Karpas-422 (cell line): ENCODE data around the gene MATN3. TPM values are rescaled to one million over a fixed set of nuclear protein-coding genes. Genes with fewer than 3 reads are reported as not detected.

Experiments used
- DNase-seq: peaks from one replicate; pipeline ENCODE4 v3.0.0-alpha.2; 2015
- H2AFZ ChIP-seq: fragments of 200-600 bp; sonication (generic); 2 replicates; pipeline ENCODE4 v1.6.1; 2014; ENCODE audit warnings: antibody characterized with exemption, low read length, mixed read lengths
- H3K27ac ChIP-seq: fragments of 200-600 bp; sonication (generic); 2 replicates; pipeline ENCODE4 v1.5.1; 2014; ENCODE audit warnings: mild to moderate bottlenecking, low read length, moderate library complexity
- H3K27me3 ChIP-seq: fragments of 200-600 bp; sonication (generic); 2 replicates; pipeline ENCODE4 v1.6.1; 2014; ENCODE audit warnings: low read length, mixed read lengths
- H3K36me3 ChIP-seq: fragments of 200-600 bp; sonication (generic); 2 replicates; pipeline ENCODE4 v1.6.1; 2014; ENCODE audit warnings: low read length, mixed read lengths; ENCODE audit not compliant: insufficient read depth
- H3K4me1 ChIP-seq: fragments of 200-600 bp; sonication (generic); 2 replicates; pipeline ENCODE4 v1.6.1; 2014; ENCODE audit warnings: mild to moderate bottlenecking, low read length, mixed read lengths
- H3K4me2 ChIP-seq: fragments of 200-600 bp; sonication (generic); 2 replicates; pipeline ENCODE4 v1.6.1; 2014; ENCODE audit warnings: low read length, low read depth, mild to moderate bottlenecking; ENCODE audit not compliant: poor library complexity, severe bottlenecking
- H3K4me3 ChIP-seq: fragments of 200-600 bp; sonication (generic); 2 replicates; pipeline ENCODE4 v1.5.1; 2014; ENCODE audit warnings: mild to moderate bottlenecking, antibody characterized with exemption, low read length, mixed read lengths
- H3K79me2 ChIP-seq: fragments of 200-600 bp; sonication (generic); 2 replicates; pipeline ENCODE4 v1.6.1; 2014; ENCODE audit warnings: mild to moderate bottlenecking, low read length, mixed read lengths
- H3K9ac ChIP-seq: fragments of 200-600 bp; sonication (generic); 2 replicates; pipeline ENCODE4 v1.6.0; 2014; ENCODE audit warnings: low read length
- H3K9me2 ChIP-seq: fragments of 200-600 bp; sonication (generic), shearing (Covaris generic); replicated peaks from 2 replicates; pipeline ENCODE4 v1.6.0; 2014; ENCODE audit warnings: mild to moderate bottlenecking, low read length, moderate library complexity; ENCODE audit not compliant: insufficient read depth
- H3K9me3 ChIP-seq: fragments of 300-700, 200-600 bp; sonication (generic); 2 replicates; pipeline ENCODE4 v1.6.1; 2014; ENCODE audit warnings: low read length, mixed read lengths
- H4K20me1 ChIP-seq: fragments of 200-600 bp; sonication (generic); 2 replicates; pipeline ENCODE4 v1.6.1; 2014; ENCODE audit warnings: mild to moderate bottlenecking, antibody characterized with exemption, low read length, low read depth; ENCODE audit not compliant: insufficient read depth
- total RNA-seq: library from RNA; depleted of rRNA; stranded (reverse); fragments of >200 nt; shearing (Covaris generic); gene quantifications from 2 replicates; pipeline ENCODE4 v1.2.3, GENCODE V29; 2014; ENCODE audit warnings: low replicate concordance; rRNA removed

Gene MATN3
- total RNA-seq, 1 experiment from 2014 or later: not detected

- Histone ChIP-seq H2AFZ (no peak overlapping the region), H4K20me1 (no peaks in the 10 kb centered on the region)
Measured at GRCh38 chr2:19947184-19947940, 65.1 kb downstream of the MATN3 start.

GRCh38 chr2:19944205-19944845 lies 68.1 kb downstream of the MATN3 start:
- Histone ChIP-seq H3K79me2 (no peaks in the 10 kb centered on the region), H3K4me3 (no peak overlapping the region), H3K27ac (no peak overlapping the region), H3K4me1 (no peaks in the 10 kb centered on the region), H3K9me3 (no peaks in the 10 kb centered on the region), H3K4me2 (no peak overlapping the region), H3K9ac (no peak overlapping the region), H2AFZ (no peak overlapping the region), H3K27me3 (no peaks in the 10 kb centered on the region), H3K36me3 (peaks cover 17% of the 10 kb centered on the region; the same call in 1 of the 2 replicates), H3K9me2 (peaks cover 3% of the 10 kb centered on the region), H4K20me1 (no peaks in the 10 kb centered on the region)
- DNase-seq: no peak

More at GRCh38 chr2:19947184-19947940, 65.1 kb downstream of the MATN3 start:
- Histone ChIP-seq H3K4me3 (no peak overlapping the region), H3K9me2 (no peaks in the 10 kb centered on the region), H3K4me2 (no peak overlapping the region), H3K4me1 (no peaks in the 10 kb centered on the region), H3K9me3 (no peaks in the 10 kb centered on the region), H3K27me3 (no peaks in the 10 kb centered on the region), H3K9ac (no peak overlapping the region), H3K36me3 (peaks cover 7% of the 10 kb centered on the region), H3K27ac (no peak overlapping the region), H3K79me2 (no peaks in the 10 kb centered on the region)
- DNase-seq: no peak

GRCh38 chr2:19943189-19943588 lies 69.3 kb downstream of the MATN3 start:
- Histone ChIP-seq H4K20me1 (no peaks in the 10 kb centered on the region), H3K9me2 (peaks cover 3% of the 10 kb centered on the region), H3K9me3 (no peaks in the 10 kb centered on the region), H2AFZ (no peak overlapping the region), H3K4me3 (no peak overlapping the region), H3K27ac (no peak overlapping the region), H3K79me2 (no peaks in the 10 kb centered on the region), H3K27me3 (no peaks in the 10 kb centered on the region), H3K9ac (no peak overlapping the region), H3K36me3 (peaks cover 17% of the 10 kb centered on the region; the same call in 1 of the 2 replicates), H3K4me1 (no peaks in the 10 kb centered on the region), H3K4me2 (no peak overlapping the region)
- no peak for DNase-seq

GRCh38 chr2:19942199-19942598 lies 70.3 kb downstream of the MATN3 start:
- no peak overlapping the region for H3K9ac ChIP-seq
- no peaks in the 10 kb centered on the region for H4K20me1 ChIP-seq
- H3K79me2 ChIP-seq: no peaks in the 10 kb centered on the region
- H3K4me1 ChIP-seq: no peaks in the 10 kb centered on the region
- H3K27ac ChIP-seq: no peak overlapping the region
- H3K4me3 ChIP-seq: no peak overlapping the region
- H3K27me3 ChIP-seq: no peaks in the 10 kb centered on the region
- DNase-seq: no peak
- no peak overlapping the region for H3K4me2 ChIP-seq
- H2AFZ ChIP-seq: no peak overlapping the region
- no peaks in the 10 kb centered on the region for H3K9me3 ChIP-seq
- peaks cover 27% of the 10 kb centered on the region; the same call in 1 of the 2 replicates for H3K36me3 ChIP-seq
- H3K9me2 ChIP-seq: peaks cover 3% of the 10 kb centered on the region

Other genes starting within 250 kb of the MATN3 start
- 16.8 and 17.9 TPM in 2 replicates for gene TTC32, start 110.7 kb downstream of the MATN3 start, total RNA-seq
- gene WDR35, start 22.6 kb downstream of the MATN3 start, total RNA-seq: 8.3 and 15.9 TPM in 2 replicates
- 11.7 and 37.2 TPM in 2 replicates for gene LAPTM4A, start 39.0 kb upstream of the MATN3 start, total RNA-seq
- 11.5 and 25.1 TPM in 2 replicates for gene SDC1, start 212.5 kb upstream of the MATN3 start, total RNA-seq